ENCODE data around the gene RHD. TPM values are rescaled to one million over a fixed set of nuclear protein-coding genes. Genes with fewer than 3 reads are reported as not detected.
A peak's percentile ranks its signal among the peaks of the same experiment; 100 is the strongest.
"Not testable (repeated sequence)": the region's sequence is repeated elsewhere in the genome, so short reads cannot be mapped to it uniquely, and the experiment has no call there.

Gene RHD
- total RNA-seq, 1 donor from 2014 or later, result not detected

DNA sequence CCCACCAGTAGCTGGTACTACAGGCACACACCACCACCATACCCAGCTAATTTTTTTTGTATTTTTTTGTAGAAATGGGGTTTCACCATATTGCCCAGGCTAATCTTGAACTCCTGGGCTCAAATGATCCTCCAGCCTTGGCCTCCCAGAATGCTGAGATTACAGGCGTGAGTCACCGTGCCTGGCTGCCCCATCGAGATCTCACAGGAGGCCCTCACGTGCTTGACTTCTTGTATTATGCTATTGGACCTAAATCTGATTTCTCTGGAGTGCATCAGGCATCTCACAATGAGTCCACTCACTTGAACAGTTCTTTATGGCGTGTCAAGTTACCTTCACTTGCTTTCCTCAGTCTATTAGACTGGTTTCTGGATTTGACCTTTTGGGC is 15.7 kb upstream of the RHD start:
- no peak overlapping the region for H3K27ac ChIP-seq
- no peak for DNase-seq
- intact Hi-C loops (cut with DNase I), result no loop called here
- H3K4me3 ChIP-seq, result no peak overlapping the region
- peaks cover 8% of the 10 kb centered on the region for H3K4me1 ChIP-seq
- H3K36me3 ChIP-seq, result no peaks in the 10 kb centered on the region
- no peaks in the 10 kb centered on the region for H3K27me3 ChIP-seq (ENCODE audit: low read depth)
- TF ChIP-seq, protein P1, sequence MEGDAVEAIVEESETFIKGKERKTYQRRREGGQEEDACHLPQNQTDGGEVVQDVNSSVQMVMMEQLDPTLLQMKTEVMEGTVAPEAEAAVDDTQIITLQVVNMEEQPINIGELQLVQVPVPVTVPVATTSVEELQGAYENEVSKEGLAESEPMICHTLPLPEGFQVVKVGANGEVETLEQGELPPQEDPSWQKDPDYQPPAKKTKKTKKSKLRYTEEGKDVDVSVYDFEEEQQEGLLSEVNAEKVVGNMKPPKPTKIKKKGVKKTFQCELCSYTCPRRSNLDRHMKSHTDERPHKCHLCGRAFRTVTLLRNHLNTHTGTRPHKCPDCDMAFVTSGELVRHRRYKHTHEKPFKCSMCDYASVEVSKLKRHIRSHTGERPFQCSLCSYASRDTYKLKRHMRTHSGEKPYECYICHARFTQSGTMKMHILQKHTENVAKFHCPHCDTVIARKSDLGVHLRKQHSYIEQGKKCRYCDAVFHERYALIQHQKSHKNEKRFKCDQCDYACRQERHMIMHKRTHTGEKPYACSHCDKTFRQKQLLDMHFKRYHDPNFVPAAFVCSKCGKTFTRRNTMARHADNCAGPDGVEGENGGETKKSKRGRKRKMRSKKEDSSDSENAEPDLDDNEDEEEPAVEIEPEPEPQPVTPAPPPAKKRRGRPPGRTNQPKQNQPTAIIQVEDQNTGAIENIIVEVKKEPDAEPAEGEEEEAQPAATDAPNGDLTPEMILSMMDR (IDR thresholded peaks at IDR 0.05), result no peak
- ATAC-seq, result no peak
- no peaks in the 10 kb centered on the region for H3K9me3 ChIP-seq

DNA sequence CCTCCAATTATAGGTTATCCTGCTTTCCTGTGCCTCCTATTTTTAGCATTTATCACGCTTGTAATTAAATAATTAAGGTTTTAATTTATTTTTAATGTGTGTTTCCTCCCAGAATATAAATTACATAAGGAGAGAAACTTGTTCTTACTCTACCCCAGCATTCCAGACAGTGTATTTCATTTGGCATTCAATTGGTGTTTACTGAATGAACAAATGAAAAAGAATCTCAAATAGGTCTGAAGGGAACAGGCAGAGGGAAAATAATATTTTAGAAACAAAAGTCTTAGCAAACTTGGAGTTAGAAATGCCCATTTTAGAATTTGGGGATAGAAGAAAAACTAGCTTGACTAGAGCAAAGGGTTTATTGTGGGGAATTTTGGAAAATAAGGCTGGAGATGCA is 15.1 kb upstream of the RHD start:
- Histone ChIP-seq H3K4me1 (peaks cover 8% of the 10 kb centered on the region), H3K4me3 (no peak overlapping the region), H3K9me3 (no peaks in the 10 kb centered on the region), H3K27ac (no peak overlapping the region), H3K27me3 (ENCODE audit: low read depth) (no peaks in the 10 kb centered on the region), H3K36me3 (no peaks in the 10 kb centered on the region)
- DNase-seq, result no peak
- intact Hi-C loops (cut with DNase I), result no loop called here
- TF ChIP-seq, protein P1 (IDR thresholded peaks at IDR 0.05), result no peak
- no peak for ATAC-seq

DNA sequence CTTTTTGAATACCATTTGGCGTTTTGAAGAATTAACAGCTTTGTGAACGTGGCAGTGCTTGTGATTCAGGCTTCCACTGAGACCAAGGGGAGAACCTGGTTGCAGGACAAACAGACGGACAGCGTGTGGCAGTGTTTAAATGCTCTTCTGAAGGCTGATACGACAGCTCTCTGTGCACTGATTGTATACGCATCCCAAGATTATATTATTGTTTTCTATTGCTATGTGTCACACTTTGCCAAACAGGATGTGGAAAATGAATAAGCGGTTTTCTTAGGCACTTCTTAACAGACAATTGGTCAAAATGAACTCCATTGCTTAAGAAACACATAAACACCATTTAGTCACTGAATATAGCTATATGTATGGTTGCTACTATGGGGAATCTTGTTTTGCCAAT is 12.5 kb upstream of the RHD start:
- H3K27ac ChIP-seq; DNase-seq; H3K9me3 ChIP-seq; H3K4me3 ChIP-seq; H3K27me3 ChIP-seq (ENCODE audit: low read depth); intact Hi-C loops (cut with DNase I); H3K4me1 ChIP-seq; ATAC-seq; H3K36me3 ChIP-seq: not testable (repeated sequence)
- TF ChIP-seq, protein P1 (IDR thresholded peaks at IDR 0.05), result peak; percentile 8

DNA sequence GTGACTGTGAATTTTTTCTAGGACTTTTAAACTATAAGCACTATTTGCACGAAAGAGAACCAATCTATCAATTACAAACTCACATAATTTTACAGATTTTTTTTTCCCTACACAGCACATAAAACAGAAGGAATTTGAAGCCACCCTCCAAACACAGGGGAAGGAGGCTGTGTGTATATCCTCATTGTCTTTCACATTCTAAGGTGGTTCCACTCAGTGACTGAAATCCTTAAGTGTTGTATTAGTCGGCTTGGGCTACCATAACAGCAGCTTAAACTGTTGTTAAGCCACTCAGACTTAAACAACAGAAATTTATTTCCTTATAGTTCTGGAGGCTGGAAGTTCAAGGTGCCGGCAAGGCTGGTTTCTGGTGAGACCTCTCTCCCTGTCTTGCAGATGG is 12.0 kb upstream of the RHD start:
- H3K27ac ChIP-seq; intact Hi-C loops (cut with DNase I); H3K27me3 ChIP-seq (ENCODE audit: low read depth); H3K4me3 ChIP-seq; ATAC-seq; DNase-seq; H3K4me1 ChIP-seq; H3K9me3 ChIP-seq; H3K36me3 ChIP-seq: not testable (repeated sequence)

DNA sequence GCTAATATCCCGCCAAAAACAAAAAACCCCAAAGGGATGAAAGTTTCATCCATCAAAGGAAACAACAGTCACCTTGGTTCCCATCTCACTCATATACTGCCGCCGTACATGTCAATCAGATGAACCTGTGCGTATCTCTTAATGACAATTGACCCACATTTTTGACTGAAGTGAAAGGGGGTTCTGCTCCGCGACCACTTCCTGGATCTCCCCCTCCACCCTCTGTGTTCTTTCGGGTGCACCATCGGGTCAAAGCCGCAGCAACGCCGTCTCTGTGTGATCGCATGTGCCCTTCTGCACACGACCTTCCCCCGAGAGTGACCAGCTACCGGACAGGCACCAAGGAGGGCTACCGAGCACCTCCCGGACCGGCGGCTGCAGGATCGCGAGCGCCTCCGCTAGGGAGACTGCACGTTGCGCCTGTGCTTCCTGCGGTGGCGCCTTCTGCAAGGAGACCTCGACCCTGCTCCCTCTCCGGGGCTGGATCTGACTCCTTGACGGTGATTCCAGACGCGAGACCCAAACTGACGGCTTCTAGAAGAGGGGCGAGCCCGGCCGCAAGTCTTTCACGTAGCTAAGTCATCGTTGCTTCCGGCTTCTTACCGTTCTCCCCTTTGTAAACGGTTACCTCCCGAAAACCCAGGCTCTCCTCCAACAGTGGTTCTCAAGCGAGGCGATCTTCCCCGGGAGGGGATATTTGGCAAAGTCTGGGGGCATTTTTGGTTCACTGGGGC is 5.6 kb upstream of the RHD start:
- H3K9me3 ChIP-seq; H3K27ac ChIP-seq; H3K36me3 ChIP-seq; intact Hi-C loops (cut with DNase I); DNase-seq; H3K27me3 ChIP-seq (ENCODE audit: low read depth); H3K4me1 ChIP-seq: not testable (repeated sequence)
- H3K4me3 ChIP-seq, result peak overlapping the region; percentile 53
- ATAC-seq, result peak; percentile 67 to 75

DNA sequence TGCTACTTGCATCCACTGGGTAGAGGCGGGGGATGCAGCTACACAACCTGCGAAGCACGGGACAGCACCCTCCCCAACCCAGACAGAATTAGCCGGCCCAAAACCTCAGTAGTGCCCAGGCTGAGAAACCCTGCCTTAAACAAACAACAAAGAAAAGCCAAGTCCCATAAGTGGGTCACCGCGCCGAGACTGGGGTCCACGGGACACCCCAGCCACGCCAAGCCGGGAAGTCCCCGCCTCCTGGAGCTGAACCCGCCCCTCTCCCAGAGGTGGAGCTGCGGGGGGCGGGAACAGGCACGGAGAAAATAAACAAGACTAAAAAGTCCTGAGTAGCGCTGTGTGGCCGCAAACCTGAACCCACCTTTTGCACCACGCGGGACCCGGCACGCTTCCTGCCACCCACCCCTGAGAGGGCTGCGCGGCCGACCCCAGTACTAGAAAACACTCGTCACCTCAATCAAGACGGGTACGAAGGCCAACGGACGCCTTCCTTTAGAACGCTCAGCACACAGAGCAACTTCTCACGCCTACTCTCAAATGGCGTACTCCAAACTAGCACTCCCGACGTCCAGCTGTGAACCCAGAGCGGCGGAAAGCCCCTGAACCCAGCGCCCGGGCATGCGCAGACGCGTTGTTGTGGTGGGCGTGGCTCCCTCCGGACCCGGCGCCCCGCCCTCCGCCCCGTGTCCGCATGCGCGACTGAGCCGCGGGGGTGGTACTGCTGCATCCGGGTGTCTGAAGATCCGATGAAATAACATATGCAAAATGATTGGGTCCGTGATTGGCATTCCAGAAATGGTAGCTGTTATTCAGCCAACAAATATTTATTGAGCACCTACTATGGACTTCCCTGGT is 4.8 kb upstream of the RHD start:
- H3K27ac ChIP-seq, result peak overlapping the region; percentile 67

DNA sequence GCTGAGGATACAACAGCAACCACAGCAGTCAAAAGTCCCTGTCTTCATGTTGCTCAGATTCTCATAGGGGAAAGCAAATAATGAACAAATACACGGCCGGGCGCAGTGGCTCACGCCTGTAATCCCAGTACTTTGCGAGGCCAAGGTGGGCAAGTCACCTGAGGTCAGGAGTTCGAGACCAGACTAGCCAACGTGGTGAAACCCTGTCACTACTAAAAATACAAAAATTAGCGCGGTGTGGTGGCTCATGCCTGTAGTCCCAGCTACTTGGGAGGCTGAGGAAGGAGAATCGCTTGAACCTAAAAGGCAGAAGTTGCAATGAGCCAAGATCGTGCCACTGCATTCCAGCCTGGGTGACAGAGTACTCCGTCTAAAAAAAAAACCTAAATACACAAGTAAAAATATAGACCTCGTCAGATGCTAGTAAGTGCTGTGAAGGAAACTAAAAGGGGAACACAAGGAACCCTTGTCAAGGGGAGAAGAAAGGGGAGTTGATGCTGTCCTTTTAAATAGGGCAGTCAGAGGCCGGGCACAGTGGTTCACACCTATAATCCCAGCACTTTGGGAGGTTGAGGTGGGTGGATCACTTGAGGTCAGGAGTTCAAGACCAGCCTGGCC is 4.1 kb upstream of the RHD start:
- H3K9me3 ChIP-seq; H3K4me1 ChIP-seq; H3K27me3 ChIP-seq (ENCODE audit: low read depth); DNase-seq; intact Hi-C loops (cut with DNase I); H3K36me3 ChIP-seq; ATAC-seq: not testable (repeated sequence)
- peak overlapping the region; percentile 67 for H3K27ac ChIP-seq
- H3K4me3 ChIP-seq, result peak overlapping the region; percentile 53

More for the DNA sequence above, 4.8 kb upstream of the RHD start:
- H3K27me3 ChIP-seq (ENCODE audit: low read depth); H3K36me3 ChIP-seq; H3K9me3 ChIP-seq; intact Hi-C loops (cut with DNase I); H3K4me1 ChIP-seq: not testable (repeated sequence)
- H3K4me3 ChIP-seq, result peak overlapping the region; percentile 53
- peak; percentile 72 for DNase-seq
- ATAC-seq, result peak; percentile 99

DNA sequence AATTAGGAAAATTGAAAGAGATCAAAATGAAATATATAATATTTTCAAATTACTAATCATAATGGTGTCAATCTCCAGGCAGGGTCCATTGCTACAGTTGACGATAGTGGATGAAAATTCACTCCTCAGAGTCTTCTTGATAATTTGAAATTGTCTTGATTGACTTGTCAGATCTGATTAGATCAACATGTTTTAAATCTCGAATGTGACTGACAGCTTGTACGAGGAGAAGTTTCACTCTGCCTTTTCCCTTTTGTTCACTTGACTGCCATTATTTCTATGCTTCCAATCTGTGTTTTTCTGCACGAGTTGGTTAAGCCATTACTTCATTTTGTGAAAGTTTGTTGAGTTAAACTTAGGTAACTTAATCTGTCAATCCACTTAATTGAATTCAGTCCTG is 3.3 kb downstream of the RHD start:
- H3K9me3 ChIP-seq; intact Hi-C loops (cut with DNase I): not testable (repeated sequence)

DNA sequence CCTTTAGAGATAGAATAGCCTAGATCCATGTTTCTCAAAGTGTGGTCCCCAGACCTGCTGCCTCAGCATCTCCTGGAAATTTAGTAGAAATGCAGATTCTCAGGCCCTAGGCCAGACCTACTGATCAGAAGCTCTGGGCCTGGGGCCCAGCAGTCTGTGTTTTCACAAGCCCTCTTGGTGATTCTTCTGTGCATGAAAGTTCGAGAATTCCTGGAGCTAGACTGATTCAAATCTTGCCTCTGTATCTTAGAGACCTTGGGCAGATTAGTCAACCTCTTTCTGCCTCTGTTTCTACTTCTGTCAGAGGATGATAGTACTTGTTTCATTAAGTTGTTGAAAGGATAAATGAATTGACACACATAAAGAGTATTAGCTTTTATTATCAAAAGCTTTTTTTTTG is 5.0 kb downstream of the RHD start:
- H3K27ac ChIP-seq; H3K4me3 ChIP-seq; H3K27me3 ChIP-seq (ENCODE audit: low read depth); H3K9me3 ChIP-seq; H3K4me1 ChIP-seq; DNase-seq; intact Hi-C loops (cut with DNase I); H3K36me3 ChIP-seq; ATAC-seq: not testable (repeated sequence)

More for the DNA sequence above, 3.3 kb downstream of the RHD start:
- not testable (repeated sequence) for H3K36me3 ChIP-seq; H3K27ac ChIP-seq; DNase-seq; H3K4me3 ChIP-seq; ATAC-seq; H3K27me3 ChIP-seq (ENCODE audit: low read depth); H3K4me1 ChIP-seq

DNA sequence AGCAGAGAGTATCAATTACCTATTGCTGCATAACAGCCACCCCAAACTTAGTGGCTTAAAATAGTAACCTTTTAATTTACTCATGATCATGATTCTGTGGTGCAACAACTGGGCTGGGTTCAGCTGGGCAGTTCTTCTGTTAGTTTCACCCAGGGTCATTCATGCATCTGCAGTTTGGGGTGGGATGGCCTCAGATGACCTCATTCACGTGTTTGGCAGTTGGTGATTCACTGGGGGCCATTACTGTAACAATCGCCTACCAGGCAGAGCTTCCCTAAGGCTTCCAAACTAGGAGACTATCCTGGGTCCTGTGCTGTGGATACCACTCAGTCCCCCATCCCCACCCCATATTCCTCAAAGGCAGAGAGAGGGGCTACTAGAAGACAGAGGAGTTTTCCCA is 6.0 kb downstream of the RHD start:
- intact Hi-C loops (cut with DNase I); H3K36me3 ChIP-seq; H3K4me1 ChIP-seq; H3K4me3 ChIP-seq; ATAC-seq; H3K27ac ChIP-seq; DNase-seq; H3K9me3 ChIP-seq; H3K27me3 ChIP-seq (ENCODE audit: low read depth): not testable (repeated sequence)

Measured in lower lobe of right lung (tissue), 2 donors.